PC-3 (cell line): ENCODE data around the gene TCERG1L.

Source experiments
- CTCF ChIP-seq: fragments of 300-600 bp; sonication (generic); conservative IDR thresholded peaks from 2 replicates; pipeline ENCODE4 v1.5.1; 2017; ENCODE audit warnings: antibody characterized with exemption, low read depth, mild to moderate bottlenecking, low read length
- EZH2 ChIP-seq: fragments of 300-600 bp; sonication (generic); IDR thresholded peaks from one replicate; pipeline ENCODE4 v1.6.1; 2017; ENCODE audit warnings: antibody characterized with exemption, mild to moderate bottlenecking, low read length; ENCODE audit not compliant: unreplicated experiment

GRCh38 chr10:131126321-131127137 is 185.0 kb downstream of the TCERG1L start:
- no peak for TF ChIP-seq CTCF
- TF ChIP-seq EZH2: no peak
